HuH-7.5 (cell line): ENCODE measurements around the gene ATP8A1.

Experiments used
- DNase-seq: peaks from one replicate; pipeline ENCODE4 v3.0.0; 2011; ENCODE audit warnings: low spot score

ATP8A1 gene

GRCh38 chr4:42364266-42365053 is 292.4 kb downstream of the ATP8A1 start:
- DNase-seq = no peak

GRCh38 chr4:42363614-42364013 is 293.3 kb downstream of the ATP8A1 start:
- no peak for DNase-seq

DNA sequence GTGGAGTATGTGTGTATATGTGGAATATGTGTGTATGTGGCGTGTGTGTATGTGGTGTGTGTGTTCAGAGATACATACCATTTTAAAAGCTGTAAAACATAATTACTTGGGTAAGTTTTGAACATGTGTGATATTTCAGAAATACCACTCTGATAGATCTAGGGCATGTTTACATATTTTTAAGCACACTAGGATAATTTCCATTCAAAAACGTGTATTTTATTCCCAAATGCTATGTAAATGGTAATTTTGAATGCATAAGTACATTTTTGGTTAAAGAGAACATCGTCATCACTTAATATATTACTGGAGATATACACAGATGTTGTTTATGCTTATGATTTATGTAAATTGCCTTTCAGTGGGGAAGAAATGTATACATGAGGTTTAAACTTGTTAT is 294.3 kb downstream of the ATP8A1 start:
- DNase-seq = no peak

- DNase-seq = no peak
These were observed 295.4 kb downstream of the ATP8A1 start for GRCh38 chr4:42361456-42361855.

DNA sequence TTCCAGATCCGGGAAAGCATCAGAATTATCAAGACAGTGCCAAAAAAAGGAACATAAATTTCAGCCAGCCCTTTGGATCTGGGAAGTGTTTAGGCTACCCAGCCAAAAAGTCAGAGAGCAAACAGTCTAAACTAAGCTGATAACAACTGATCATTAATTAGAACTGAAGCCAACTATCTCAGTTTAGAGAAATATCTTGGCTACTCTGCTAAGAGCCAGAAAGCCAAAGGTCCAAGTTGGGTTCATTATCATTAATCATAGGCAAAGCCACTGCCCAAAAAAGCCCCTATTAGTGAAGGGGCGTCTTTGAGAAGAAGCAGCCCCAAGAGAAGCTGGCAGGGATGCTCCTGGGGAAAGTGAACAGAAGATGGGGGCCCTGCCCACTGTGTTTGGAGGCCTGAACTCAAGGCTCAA is 296.6 kb downstream of the ATP8A1 start:
- DNase-seq = no peak

DNA sequence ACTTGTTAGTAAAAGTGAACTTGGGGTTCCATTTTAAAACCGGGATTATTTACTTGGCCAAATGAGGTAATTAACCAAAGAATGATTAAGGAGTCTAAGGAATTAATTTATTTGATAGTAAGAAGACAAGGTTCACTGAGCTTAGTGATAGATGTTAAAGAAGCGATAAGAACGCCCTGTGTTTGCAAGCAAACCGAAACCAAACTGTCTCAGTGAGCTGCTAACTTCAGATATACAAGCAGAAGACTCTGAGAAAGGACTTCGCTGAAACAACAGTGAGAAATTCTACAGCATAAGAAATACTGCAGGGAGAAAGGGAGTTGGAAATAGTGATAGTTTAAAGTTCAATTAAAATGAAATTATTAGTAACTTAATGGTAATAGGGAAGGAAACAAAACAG is 297.2 kb downstream of the ATP8A1 start:
- DNase-seq = no peak
